Heart right ventricle (tissue), 16 donors: Measurements from ENCODE around the gene TMEM114. TPM values are rescaled to one million over a fixed set of nuclear protein-coding genes. Genes with fewer than 3 reads are reported as not detected.

ENCODE experiments used
- ATAC-seq, 8 donors: fragments of 200-7000 bp; cut with Tn5 transposase; one replicate each; pipeline ENCODE4 v1.9.1; 2020; ENCODE audit warnings: mild to moderate bottlenecking in 8 of 8, moderate library complexity in 8 of 8, moderate number of reproducible peaks in 1 of 8
- DNase-seq, 2 donors: peaks; one replicate each; pipeline ENCODE4 v3.0.0-alpha.2; 2020
- H3K27ac ChIP-seq, 10 donors: fragments of 200-600 bp; sonication (generic) in 2 of 10; one replicate each; pipeline versions ENCODE4 v1.5.0 to v1.8.0; 2020 to 2022; ENCODE audit warnings: mild to moderate bottlenecking in 3 of 10
- H3K27me3 ChIP-seq, 7 donors: fragments of 200-600 bp; one replicate each; pipeline ENCODE4 v1.8.0; 2021 to 2022; ENCODE audit warnings: mild to moderate bottlenecking in 2 of 7
- H3K36me3 ChIP-seq, 9 donors: fragments of 200-600 bp; sonication (generic) in 1 of 9; one replicate each; pipeline versions ENCODE4 v1.5.0 to v1.8.0; 2020 to 2022; ENCODE audit warnings: mild to moderate bottlenecking in 2 of 9
- H3K4me1 ChIP-seq, 9 donors: fragments of 200-600 bp; sonication (generic) in 1 of 9; one replicate each; pipeline versions ENCODE4 v1.5.0 to v1.8.0; 2020 to 2022; ENCODE audit warnings: mild to moderate bottlenecking in 4 of 9
- H3K4me3 ChIP-seq, 10 donors: fragments of 200-600 bp; sonication (generic) in 2 of 10; one replicate each; pipeline versions ENCODE4 v1.5.0 to v1.8.0; 2020 to 2022; ENCODE audit warnings: mild to moderate bottlenecking in 7 of 10, moderate library complexity in 2 of 10
- H3K9me3 ChIP-seq, 11 donors: fragments of 200-600 bp in 10 of 11; sonication (generic) in 2 of 11; one replicate each; pipeline versions ENCODE4 v1.5.0 to v1.8.0; 2013 to 2022; ENCODE audit warnings: mild to moderate bottlenecking in 2 of 11, control low read depth in 1 of 11, moderate library complexity in 1 of 11
- WGBS, 2 donors: extraction: QIAGEN DNeasy Blood & Tissue Kit; methylation state at CpG; one replicate each; pipeline ENCODE4 v1.1.7; 2013; ENCODE audit warnings: inconsistent platforms in 1 of 2; 5-methylcytosine and 5-hydroxymethylcytosine counted together
- intact Hi-C, 10 donors: fragments of 100-400 bp; cut with DNase I; formaldehyde crosslinking; loops; one replicate each; pipeline versions ENCODE4 v1.11.1 to v1.14.2; 2022
- polyA plus RNA-seq, 2 donors: library from polyadenylated mRNA; stranded (reverse); fragments of 200-250 nt; gene quantifications; one replicate each; pipeline ENCODE4 v1.2.3, GENCODE V29; 2013
- total RNA-seq, 10 donors: library from RNA; stranded (reverse); fragmentation: NEBNext Ultra II Directional in 3 of 10; extraction: Animal tissue kit (Norgen Biotek cat#: 25700) in 3 of 10; gene quantifications; one replicate each; pipeline versions ENCODE4 v1.2.1 to v1.2.4, GENCODE V29; 2021 to 2023
- TF ChIP-seq, protein P1 (sequence below), 9 donors: fragments of 200-600 bp; sonication (generic) in 2 of 9; IDR thresholded peaks; one replicate each; pipeline versions ENCODE4 v1.5.0 to v1.8.0; 2021 to 2022; ENCODE audit warnings: antibody characterized with exemption in 9 of 9, mild to moderate bottlenecking in 5 of 9, moderate library complexity in 1 of 9
- donor health status: Arrhythmogenic right ventricular cardiomyopathy.
- donor health status: ischemic (EF 13 %, LVEDD 7.1; RV severe dilation, severe dysfunction).
- donor health status: healthy with polysubstance abuse.
- donor health status: DM: no; HTN: yes; CAD: no.
- donor health status: DM: no; HTN: no; CAD: no.
- donor health status: ischemic (EF 25% LVEDD 6.9; RV normal size, moderate dysfunction).
- donor health status: ischemic (EF 25% LVEDD 5.7; RV mildly dilated, moderate dysfunction).
- donor health status: healthy.
- donor health status: DM: yes; HTN: yes; CAD: no.
- donor health status: Ischemic cardiomyopathy.
- donor health status: ischemic (EF 35%, LVEDD 5.7; RV mildly dilated, moderate dysfunction).
- donor health status: nonischemic (EF 11% LVEDD 7.7; RV severe dilation, severe dysfunction).
- donor health status: DM: yes; HTN: yes; CAD: no.
- donor health status: PGD.
- donor health status: ischemic (EF 29% LVEDD 5.4; RV normal size, mild dysfunction).
- donor health status: nonischemic (EF 23%, LVEDD 6.1; RV moderate dilation, normal function).

Gene TMEM114
- total and polyA plus RNA-seq, 12 donors: 0.34 to 0.37 TPM; not detected in 10

DNA sequence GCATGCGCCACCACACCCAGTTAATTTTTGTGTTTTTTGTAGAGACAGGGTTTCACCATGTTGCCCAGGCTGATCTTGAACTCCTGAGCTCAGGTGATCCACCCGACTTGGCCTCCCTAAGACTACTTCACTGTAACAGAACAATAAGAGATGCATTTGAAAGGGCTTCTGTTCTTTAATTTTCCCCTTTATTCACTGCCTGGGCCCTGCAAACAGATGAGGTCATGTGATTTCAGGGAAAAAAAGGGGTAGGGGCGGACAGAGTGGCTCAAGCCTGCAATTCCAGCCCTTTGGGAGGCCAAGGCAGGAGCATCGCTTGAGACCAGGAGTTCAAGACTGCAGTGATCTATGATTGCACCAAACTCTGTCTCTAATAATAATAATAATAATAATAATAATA lies 36.3 kb downstream of the TMEM114 start:
- Histone ChIP-seq H3K4me3 (no peak overlapping the region), H3K27me3 (peaks cover 0 to 64% (median 42%) of the 10 kb centered on the region in 7 donors), H3K9me3 (no peaks in the 10 kb centered on the region), H3K4me1 (no peaks in the 10 kb centered on the region), H3K36me3 (no peaks in the 10 kb centered on the region), H3K27ac (no peak overlapping the region)
- ATAC-seq (no peak), DNase-seq (no peak)
- TF ChIP-seq, protein P1, sequence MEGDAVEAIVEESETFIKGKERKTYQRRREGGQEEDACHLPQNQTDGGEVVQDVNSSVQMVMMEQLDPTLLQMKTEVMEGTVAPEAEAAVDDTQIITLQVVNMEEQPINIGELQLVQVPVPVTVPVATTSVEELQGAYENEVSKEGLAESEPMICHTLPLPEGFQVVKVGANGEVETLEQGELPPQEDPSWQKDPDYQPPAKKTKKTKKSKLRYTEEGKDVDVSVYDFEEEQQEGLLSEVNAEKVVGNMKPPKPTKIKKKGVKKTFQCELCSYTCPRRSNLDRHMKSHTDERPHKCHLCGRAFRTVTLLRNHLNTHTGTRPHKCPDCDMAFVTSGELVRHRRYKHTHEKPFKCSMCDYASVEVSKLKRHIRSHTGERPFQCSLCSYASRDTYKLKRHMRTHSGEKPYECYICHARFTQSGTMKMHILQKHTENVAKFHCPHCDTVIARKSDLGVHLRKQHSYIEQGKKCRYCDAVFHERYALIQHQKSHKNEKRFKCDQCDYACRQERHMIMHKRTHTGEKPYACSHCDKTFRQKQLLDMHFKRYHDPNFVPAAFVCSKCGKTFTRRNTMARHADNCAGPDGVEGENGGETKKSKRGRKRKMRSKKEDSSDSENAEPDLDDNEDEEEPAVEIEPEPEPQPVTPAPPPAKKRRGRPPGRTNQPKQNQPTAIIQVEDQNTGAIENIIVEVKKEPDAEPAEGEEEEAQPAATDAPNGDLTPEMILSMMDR (IDR thresholded peaks at IDR 0.05): no peak
- intact Hi-C loops: no loop called here
- WGBS, 2 donors: 77 to 84% methylated on average over 4 of the region's 4 CpGs

- DNase-seq: no peak
- no peaks in the 10 kb centered on the region for H3K9me3 ChIP-seq
- TF ChIP-seq, protein P1 (IDR thresholded peaks at IDR 0.05): no peak
- no peak for ATAC-seq
- no peak overlapping the region for H3K4me3 ChIP-seq
- H3K27ac ChIP-seq: no peak overlapping the region
- WGBS, 2 donors: 15 to 23% methylated on average over 11 of the region's 11 CpGs
- H3K4me1 ChIP-seq: no peaks in the 10 kb centered on the region
- H3K27me3 ChIP-seq: peaks cover 0 to 63% (median 46%) of the 10 kb centered on the region in 7 donors
- intact Hi-C loops: no loop called here
- H3K36me3 ChIP-seq: no peaks in the 10 kb centered on the region
These were observed 37.7 kb downstream of the TMEM114 start for GRCh38 chr16:8552487-8553221.

DNA sequence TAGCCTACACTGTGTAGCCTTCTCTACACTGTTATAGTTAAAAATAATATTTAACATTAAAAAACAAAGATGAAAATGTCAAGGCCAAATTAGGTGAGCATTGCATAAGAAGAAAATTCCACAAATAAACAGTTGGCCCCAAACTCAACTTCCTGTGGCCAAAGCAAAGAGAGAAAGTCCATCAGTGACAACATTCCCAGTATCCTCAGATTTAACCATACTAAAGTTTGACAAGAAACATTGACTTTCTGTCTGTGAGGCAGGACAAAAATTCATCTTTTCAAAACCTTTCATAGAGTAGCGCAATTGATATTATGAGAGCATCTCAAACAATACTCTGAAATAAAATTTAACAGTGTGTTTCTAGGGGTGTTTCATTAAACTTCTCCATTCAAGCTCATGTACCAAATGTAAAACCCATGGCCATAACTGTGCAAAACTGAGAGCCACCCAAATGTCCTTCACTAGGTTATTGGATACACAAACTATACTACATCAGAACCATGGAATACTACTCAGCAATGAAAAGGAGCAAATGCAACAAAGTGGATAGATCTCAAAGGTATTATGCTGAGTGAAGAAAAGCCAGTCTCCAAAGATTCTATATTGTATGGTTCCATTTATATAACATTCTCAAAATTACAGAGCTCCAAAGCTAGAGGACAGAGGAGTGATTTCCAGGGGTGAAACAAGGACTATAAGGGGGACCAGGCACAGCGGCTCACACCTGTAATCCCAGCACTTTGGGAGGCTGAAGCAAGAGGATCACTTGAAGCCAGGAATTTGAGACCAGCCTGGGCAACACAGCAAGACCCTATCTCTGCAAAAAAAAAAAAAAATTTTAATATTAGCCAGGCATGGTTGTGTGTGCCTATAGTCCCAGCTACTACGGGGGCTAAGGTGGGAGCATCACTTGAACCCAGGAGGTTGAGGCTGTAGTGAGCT lies 38.7 kb downstream of the TMEM114 start:
- ATAC-seq (no peak), DNase-seq (no peak)
- Histone ChIP-seq H3K27ac (no peak overlapping the region), H3K36me3 (no peaks in the 10 kb centered on the region), H3K9me3 (no peaks in the 10 kb centered on the region), H3K27me3 (peaks cover 0 to 71% (median 51%) of the 10 kb centered on the region in 7 donors), H3K4me3 (no peak overlapping the region), H3K4me1 (no peaks in the 10 kb centered on the region)
- intact Hi-C loops: no loop called here
- TF ChIP-seq, protein P1 (IDR thresholded peaks at IDR 0.05): no peak
- 86 to 87% methylated on average over 3 of the region's 3 CpGs for WGBS, 2 donors

DNA sequence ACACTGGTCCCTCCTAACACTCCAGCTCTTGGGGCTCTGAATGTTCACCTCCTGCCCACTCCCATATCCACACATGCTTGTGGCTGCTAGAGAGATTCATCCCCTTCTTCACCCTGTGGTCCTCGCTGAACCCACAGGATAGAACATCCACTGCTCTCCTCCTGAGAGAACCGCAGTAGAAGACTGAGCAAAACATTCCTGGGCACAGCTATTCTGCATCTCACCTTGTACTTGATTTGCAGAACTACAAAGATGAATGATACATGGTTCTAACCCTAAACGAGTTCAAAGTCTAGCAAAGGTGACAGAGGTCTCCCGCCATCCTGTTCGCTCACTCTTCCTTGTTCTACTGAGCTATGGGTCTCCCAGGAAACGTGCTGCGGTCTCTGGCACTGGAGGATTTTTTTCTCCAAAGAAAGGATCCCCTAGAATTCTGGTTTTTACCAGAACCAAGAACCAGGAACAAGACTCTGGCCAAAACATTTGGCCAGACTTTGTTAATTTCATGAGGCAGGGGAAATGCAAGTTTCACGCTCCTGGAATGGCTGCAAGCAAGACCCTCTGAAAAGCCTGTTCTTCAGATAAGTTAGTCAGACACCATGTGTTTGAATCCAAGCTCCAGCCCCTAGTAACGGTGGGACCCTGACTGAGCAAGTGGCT lies 39.5 kb downstream of the TMEM114 start:
- TF ChIP-seq, protein P1 (IDR thresholded peaks at IDR 0.05): no peak
- H3K27me3 ChIP-seq: peaks cover 0 to 68% (median 53%) of the 10 kb centered on the region in 7 donors
- no peaks in the 10 kb centered on the region for H3K4me1 ChIP-seq
- H3K9me3 ChIP-seq: no peaks in the 10 kb centered on the region
- no peaks in the 10 kb centered on the region for H3K36me3 ChIP-seq
- no peak overlapping the region for H3K27ac ChIP-seq
- intact Hi-C loops: no loop called here
- H3K4me3 ChIP-seq: no peak overlapping the region
- WGBS, 2 donors: 67 to 80% methylated on average over 9 of the region's 9 CpGs
- ATAC-seq (no peak), DNase-seq (no peak)
